Measurements from ENCODE around the gene TRAF1. TPM values are rescaled to one million over a fixed set of nuclear protein-coding genes. Genes with fewer than 3 reads are reported as not detected.

TRAF1 gene
- total and polyA plus RNA-seq, 2 of the 13 experiments (the other 11 are each of a cell fraction or from before 2014, with no cell fraction given), result 0.44 to 1.0 TPM

DNA sequence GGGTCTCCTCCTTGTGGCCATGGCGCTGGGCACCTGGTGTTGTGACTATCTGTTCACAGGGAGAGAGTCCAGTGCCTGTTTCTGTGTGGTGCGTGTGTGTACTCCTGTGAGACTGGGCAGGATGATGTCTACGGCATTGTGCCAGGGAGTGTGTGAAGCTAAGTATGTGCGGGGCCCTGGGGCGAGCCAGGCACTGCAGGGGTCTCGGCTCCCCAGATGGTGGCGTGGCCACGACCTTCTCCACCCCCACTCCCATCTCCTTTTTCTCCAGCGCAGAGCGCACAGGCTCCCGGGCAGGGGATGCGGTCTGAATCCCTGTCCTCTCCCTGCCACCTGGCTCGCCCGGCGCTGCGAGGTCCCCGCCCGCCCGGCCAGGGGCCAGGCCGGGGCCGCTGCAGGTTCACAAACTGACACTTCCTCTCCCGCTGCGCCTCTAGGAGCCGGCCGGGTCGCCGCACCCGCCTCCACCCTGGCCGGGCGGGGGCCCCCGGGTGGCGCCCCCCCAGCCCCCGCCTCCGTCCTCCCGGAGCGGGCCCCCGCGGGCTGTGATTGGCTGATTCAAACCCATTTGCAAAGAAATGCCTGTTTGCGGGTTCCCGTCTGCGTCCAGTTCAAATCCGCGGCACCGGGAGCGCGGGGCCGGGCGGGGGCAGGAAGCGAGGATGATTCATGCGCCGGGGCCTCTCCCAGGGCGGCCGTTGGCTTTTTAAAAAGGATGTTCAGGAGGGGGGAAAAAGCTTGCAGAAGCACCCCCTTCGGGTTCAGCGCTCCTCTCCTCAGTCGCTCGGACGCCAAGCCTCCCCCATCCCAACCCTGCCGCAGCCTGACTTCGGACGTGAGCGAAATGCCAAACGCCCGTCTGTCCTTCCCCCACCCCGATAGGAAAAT is 50.4 kb downstream of the TRAF1 start (continued):
- TF ChIP-seq, protein P1, sequence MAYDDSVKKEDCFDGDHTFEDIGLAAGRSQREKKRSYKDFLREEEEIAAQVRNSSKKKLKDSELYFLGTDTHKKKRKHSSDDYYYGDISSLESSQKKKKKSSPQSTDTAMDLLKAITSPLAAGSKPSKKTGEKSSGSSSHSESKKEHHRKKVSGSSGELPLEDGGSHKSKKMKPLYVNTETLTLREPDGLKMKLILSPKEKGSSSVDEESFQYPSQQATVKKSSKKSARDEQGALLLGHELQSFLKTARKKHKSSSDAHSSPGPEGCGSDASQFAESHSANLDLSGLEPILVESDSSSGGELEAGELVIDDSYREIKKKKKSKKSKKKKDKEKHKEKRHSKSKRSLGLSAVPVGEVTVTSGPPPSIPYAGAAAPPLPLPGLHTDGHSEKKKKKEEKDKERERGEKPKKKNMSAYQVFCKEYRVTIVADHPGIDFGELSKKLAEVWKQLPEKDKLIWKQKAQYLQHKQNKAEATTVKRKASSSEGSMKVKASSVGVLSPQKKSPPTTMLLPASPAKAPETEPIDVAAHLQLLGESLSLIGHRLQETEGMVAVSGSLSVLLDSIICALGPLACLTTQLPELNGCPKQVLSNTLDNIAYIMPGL (CRISPR knock-in tag; IDR thresholded peaks at IDR 0.05; ENCODE audit: borderline replicate concordance in 1 of 2, low read depth in 1 of 2), result 0 out of 4 replicates have a peak, but pooled peaks of 1 of the 2 experiments have one; percentile 13
- TF ChIP-seq POLR2A (IDR thresholded peaks at IDR 0.05; ENCODE audit: insufficient read depth in 1 of 2, low read depth in 2 of 2, low read length in 2 of 2) (peak; percentile 17 to 27; a peak in 3 of 4 replicates), HOXA3 (CRISPR knock-in tag; IDR thresholded peaks at IDR 0.05) (peak; percentile 28; the same call in 1 of the 2 replicates), KLF6 (CRISPR knock-in tag; IDR thresholded peaks at IDR 0.05) (no peak), NONO (IDR thresholded peaks at IDR 0.05) (no peak), NONO (CRISPR knock-in tag; conservative IDR thresholded peaks at IDR 0.05) (0 out of 2 replicates have a peak, but pooled peaks have one; percentile 35), GABPB1 (CRISPR knock-in tag; IDR thresholded peaks at IDR 0.05) (peak; percentile 70), HNRNPLL (IDR thresholded peaks at IDR 0.05; ENCODE audit: low read depth, low read length, poor library complexity, severe bottlenecking) (peak; percentile 41), RBAK (CRISPR knock-in tag; IDR thresholded peaks at IDR 0.05) (no peak), KDM5B (CRISPR knock-in tag; IDR thresholded peaks at IDR 0.05; ENCODE audit: borderline replicate concordance) (peak; percentile 32; the same call in 1 of the 2 replicates), MXI1 (IDR thresholded peaks at IDR 0.05; ENCODE audit: borderline replicate concordance, low read depth, low read length) (peak; percentile 10; the same call in 1 of the 3 replicates), ZSCAN25 (CRISPR knock-in tag; IDR thresholded peaks at IDR 0.05) (0 out of 2 replicates have a peak, but pooled peaks have one; percentile 32), RNF2 (conservative IDR thresholded peaks at IDR 0.05; ENCODE audit: low read depth) (no peak)
- TF ChIP-seq, protein P2, sequence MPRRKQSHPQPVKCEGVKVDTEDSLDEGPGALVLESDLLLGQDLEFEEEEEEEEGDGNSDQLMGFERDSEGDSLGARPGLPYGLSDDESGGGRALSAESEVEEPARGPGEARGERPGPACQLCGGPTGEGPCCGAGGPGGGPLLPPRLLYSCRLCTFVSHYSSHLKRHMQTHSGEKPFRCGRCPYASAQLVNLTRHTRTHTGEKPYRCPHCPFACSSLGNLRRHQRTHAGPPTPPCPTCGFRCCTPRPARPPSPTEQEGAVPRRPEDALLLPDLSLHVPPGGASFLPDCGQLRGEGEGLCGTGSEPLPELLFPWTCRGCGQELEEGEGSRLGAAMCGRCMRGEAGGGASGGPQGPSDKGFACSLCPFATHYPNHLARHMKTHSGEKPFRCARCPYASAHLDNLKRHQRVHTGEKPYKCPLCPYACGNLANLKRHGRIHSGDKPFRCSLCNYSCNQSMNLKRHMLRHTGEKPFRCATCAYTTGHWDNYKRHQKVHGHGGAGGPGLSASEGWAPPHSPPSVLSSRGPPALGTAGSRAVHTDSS (CRISPR knock-in tag; conservative IDR thresholded peaks at IDR 0.05), result no peak
- TF ChIP-seq, protein P3, sequence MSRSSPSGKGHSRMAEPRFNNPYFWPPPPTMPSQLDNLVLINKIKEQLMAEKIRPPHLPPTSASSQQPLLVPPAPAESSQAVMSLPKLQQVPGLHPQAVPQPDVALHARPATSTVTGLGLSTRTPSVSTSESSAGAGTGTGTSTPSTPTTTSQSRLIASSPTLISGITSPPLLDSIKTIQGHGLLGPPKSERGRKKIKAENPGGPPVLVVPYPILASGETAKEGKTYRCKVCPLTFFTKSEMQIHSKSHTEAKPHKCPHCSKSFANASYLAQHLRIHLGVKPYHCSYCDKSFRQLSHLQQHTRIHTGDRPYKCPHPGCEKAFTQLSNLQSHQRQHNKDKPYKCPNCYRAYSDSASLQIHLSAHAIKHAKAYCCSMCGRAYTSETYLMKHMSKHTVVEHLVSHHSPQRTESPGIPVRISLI (CRISPR knock-in tag; IDR thresholded peaks at IDR 0.05; ENCODE audit: borderline replicate concordance), result no peak
- TF ChIP-seq, protein P4, sequence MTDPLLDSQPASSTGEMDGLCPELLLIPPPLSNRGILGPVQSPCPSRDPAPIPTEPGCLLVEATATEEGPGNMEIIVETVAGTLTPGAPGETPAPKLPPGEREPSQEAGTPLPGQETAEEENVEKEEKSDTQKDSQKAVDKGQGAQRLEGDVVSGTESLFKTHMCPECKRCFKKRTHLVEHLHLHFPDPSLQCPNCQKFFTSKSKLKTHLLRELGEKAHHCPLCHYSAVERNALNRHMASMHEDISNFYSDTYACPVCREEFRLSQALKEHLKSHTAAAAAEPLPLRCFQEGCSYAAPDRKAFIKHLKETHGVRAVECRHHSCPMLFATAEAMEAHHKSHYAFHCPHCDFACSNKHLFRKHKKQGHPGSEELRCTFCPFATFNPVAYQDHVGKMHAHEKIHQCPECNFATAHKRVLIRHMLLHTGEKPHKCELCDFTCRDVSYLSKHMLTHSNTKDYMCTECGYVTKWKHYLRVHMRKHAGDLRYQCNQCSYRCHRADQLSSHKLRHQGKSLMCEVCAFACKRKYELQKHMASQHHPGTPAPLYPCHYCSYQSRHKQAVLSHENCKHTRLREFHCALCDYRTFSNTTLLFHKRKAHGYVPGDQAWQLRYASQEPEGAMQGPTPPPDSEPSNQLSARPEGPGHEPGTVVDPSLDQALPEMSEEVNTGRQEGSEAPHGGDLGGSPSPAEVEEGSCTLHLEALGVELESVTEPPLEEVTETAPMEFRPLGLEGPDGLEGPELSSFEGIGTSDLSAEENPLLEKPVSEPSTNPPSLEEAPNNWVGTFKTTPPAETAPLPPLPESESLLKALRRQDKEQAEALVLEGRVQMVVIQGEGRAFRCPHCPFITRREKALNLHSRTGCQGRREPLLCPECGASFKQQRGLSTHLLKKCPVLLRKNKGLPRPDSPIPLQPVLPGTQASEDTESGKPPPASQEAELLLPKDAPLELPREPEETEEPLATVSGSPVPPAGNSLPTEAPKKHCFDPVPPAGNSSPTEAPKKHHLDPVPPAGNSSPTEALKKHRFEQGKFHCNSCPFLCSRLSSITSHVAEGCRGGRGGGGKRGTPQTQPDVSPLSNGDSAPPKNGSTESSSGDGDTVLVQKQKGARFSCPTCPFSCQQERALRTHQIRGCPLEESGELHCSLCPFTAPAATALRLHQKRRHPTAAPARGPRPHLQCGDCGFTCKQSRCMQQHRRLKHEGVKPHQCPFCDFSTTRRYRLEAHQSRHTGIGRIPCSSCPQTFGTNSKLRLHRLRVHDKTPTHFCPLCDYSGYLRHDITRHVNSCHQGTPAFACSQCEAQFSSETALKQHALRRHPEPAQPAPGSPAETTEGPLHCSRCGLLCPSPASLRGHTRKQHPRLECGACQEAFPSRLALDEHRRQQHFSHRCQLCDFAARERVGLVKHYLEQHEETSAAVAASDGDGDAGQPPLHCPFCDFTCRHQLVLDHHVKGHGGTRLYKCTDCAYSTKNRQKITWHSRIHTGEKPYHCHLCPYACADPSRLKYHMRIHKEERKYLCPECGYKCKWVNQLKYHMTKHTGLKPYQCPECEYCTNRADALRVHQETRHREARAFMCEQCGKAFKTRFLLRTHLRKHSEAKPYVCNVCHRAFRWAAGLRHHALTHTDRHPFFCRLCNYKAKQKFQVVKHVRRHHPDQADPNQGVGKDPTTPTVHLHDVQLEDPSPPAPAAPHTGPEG (CRISPR knock-in tag; IDR thresholded peaks at IDR 0.05), result peak; percentile 68; the same call in 1 of the 2 replicates

Data from HepG2 (cell line).